Ishikawa (cell line): ENCODE measurements around the gene EVI5.

Experiments
- CEBPB ChIP-seq: IDR thresholded peaks from 2 replicates; pipeline ENCODE4 v1.6.1; 2012
- CREB1 ChIP-seq: IDR thresholded peaks from 2 replicates; pipeline ENCODE4 v1.6.1; 2012; ENCODE audit warnings: low read depth
- EGR1 ChIP-seq: IDR thresholded peaks from 2 replicates; pipeline ENCODE4 v1.6.1; 2012
- EP300 ChIP-seq: IDR thresholded peaks from 2 replicates; pipeline ENCODE4 v1.6.1; 2012; ENCODE audit warnings: borderline replicate concordance
- FOXM1 ChIP-seq: IDR thresholded peaks from 2 replicates; pipeline ENCODE4 v1.6.1; 2012; ENCODE audit warnings: low read depth, borderline replicate concordance
- MAX ChIP-seq: IDR thresholded peaks from 2 replicates; pipeline ENCODE4 v1.6.1; 2012
- NFIC ChIP-seq: IDR thresholded peaks from 2 replicates; pipeline ENCODE4 v1.6.1; 2012
- RAD21 ChIP-seq: IDR thresholded peaks from 2 replicates; pipeline ENCODE4 v1.6.1; 2012; ENCODE audit warnings: low read depth
- REST ChIP-seq: IDR thresholded peaks from 2 replicates; pipeline ENCODE4 v1.6.1; 2012; ENCODE audit warnings: low read depth, mild to moderate bottlenecking
- TAF1 ChIP-seq: IDR thresholded peaks from 2 replicates; pipeline ENCODE4 v1.6.1; 2012; ENCODE audit warnings: low read depth, mild to moderate bottlenecking
- TCF12 ChIP-seq: IDR thresholded peaks from 2 replicates; pipeline ENCODE4 v1.6.1; 2012; ENCODE audit warnings: low read depth
- TEAD4 ChIP-seq: IDR thresholded peaks from 2 replicates; pipeline ENCODE4 v1.6.1; 2012
- USF1 ChIP-seq: IDR thresholded peaks from 2 replicates; pipeline ENCODE4 v1.6.1; 2012
- YY1 ChIP-seq: IDR thresholded peaks from 2 replicates; pipeline ENCODE4 v1.6.1; 2012; ENCODE audit warnings: low read depth
- ZBTB7A ChIP-seq: IDR thresholded peaks from 2 replicates; pipeline ENCODE4 v1.6.1; 2012; ENCODE audit warnings: low read depth

EVI5 gene

GRCh38 chr1:92638498-92638897, 146.4 kb downstream of the EVI5 start:
- TF ChIP-seq USF1 (no peak), RAD21 (no peak), NFIC (no peak), TAF1 (no peak), REST (no peak)

GRCh38 chr1:92623187-92623778, 161.6 kb downstream of the EVI5 start:
- TF ChIP-seq NFIC: no peak
- TF ChIP-seq FOXM1: no peak
- no peak for TF ChIP-seq ZBTB7A
- TF ChIP-seq CEBPB: no peak
- TF ChIP-seq RAD21: peak; percentile 55
- no peak for TF ChIP-seq USF1
- TF ChIP-seq TEAD4: no peak

GRCh38 chr1:92619466-92620189, 165.3 kb downstream of the EVI5 start:
- TF ChIP-seq ZBTB7A (no peak), EGR1 (no peak), EP300 (no peak), TAF1 (no peak), TEAD4 (no peak), TCF12 (no peak), MAX (no peak), RAD21 (no peak), CREB1 (no peak), NFIC (no peak), FOXM1 (no peak), USF1 (no peak)

- no peak for TF ChIP-seq USF1
- TF ChIP-seq TEAD4: no peak
- no peak for TF ChIP-seq TAF1
- no peak for TF ChIP-seq YY1
- TF ChIP-seq REST: no peak
- no peak for TF ChIP-seq ZBTB7A
- no peak for TF ChIP-seq CREB1
- TF ChIP-seq FOXM1: no peak
- TF ChIP-seq EP300: no peak
- no peak for TF ChIP-seq TCF12
- TF ChIP-seq EGR1: no peak
- TF ChIP-seq MAX: no peak
- no peak for TF ChIP-seq CEBPB
Observed at GRCh38 chr1:92601044-92601443, 183.9 kb downstream of the EVI5 start.

- peak; percentile 38 for TF ChIP-seq RAD21
- TF ChIP-seq FOXM1: no peak
Observed at GRCh38 chr1:92599184-92599583, 185.7 kb downstream of the EVI5 start.
